Measurements from ENCODE around the gene MYRF.
A peak's percentile ranks its signal among the peaks of the same experiment; 100 is the strongest.

The MYRF gene

DNA sequence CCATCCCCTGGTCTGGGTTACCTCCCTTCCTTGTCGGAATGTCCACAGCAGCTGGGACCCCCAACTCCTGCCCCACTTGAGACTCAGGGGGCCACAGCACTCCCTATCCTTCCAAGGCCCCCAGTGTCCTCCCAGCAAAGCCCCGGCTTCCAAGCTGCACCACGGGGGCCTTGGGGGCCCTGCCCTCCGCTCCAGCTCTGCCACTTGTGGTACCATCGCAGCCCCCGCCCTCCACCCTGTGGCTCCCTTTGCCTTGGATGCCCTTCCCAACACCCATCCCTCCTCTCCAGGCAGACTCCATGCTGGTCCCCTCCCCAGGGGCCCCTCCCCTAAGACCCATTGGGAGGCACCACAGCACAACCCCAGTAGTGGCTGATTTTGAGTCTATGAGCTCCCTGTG is 22.7 kb downstream of the MYRF start:
- H3K4me3 Mint-ChIP-seq: no peak overlapping the region
- peak overlapping the region; percentile 33 for H3K27ac Mint-ChIP-seq
- no peaks in the 10 kb centered on the region for H3K9me3 Mint-ChIP-seq
- intact Hi-C loops (cut with micrococcal nuclease): no loop called here
- H3K4me1 Mint-ChIP-seq (ENCODE audit: low read depth): peaks cover 50% of the 10 kb centered on the region
- H3K27me3 Mint-ChIP-seq: peaks cover 36% of the 10 kb centered on the region
- no peaks in the 10 kb centered on the region for H3K36me3 Mint-ChIP-seq (ENCODE audit: low read depth)

DNA sequence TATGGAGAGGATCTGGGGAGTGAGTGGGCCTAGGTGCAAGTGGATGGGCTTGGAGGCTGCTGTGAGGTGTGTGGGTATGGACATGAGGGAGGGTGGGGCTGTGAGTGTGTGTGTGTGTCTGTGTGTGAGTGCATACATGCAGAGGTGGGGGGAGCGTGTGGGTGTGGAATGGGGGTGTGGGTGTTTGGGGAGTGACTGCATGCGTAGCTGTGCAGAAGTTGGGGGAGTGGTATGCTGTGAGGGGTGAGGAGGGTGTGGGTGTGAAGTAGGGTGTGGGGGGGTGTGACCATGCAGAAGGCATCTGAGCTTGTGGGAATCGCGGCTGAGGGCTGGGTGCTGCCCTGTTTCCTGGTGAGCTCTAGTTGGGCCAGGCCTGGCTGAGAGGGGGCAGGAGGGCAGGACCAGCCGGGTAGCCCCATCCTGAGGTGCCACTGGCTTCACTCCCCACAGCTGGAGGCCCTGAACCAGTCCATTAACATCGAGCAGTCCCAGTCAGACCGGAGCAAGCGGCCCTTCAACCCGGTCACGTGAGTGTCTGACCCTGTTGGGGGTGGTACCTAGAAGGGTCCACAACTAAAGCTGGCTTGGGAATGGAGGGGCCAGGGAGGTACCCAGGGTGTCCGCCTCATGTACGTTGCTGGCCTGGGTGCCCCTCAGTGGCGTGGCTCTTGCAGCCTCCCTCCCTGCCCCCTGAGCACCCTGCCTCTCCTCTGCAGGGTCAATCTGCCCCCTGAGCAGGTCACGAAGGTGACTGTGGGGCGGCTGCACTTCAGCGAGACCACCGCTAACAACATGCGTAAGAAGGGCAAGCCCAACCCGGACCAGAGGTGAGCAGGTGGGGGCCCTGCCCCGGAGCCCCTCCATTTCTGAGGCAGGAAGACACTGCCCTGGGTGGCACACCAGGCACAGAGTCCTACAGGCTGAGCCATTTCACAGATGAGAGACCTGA is 23.4 kb downstream of the MYRF start:
- Mint-ChIP-seq H3K4me1 (ENCODE audit: low read depth) (peaks cover 54% of the 10 kb centered on the region), H3K36me3 (ENCODE audit: low read depth) (no peaks in the 10 kb centered on the region), H3K9me3 (no peaks in the 10 kb centered on the region), H3K27me3 (peaks cover 37% of the 10 kb centered on the region), H3K27ac (no peak overlapping the region), H3K4me3 (no peak overlapping the region)
- intact Hi-C loops (cut with micrococcal nuclease): loop anchor here (1.0 kb wide), 1 partner anchor 24 kb away; the partner anchor contains the start of gene MYRF

DNA sequence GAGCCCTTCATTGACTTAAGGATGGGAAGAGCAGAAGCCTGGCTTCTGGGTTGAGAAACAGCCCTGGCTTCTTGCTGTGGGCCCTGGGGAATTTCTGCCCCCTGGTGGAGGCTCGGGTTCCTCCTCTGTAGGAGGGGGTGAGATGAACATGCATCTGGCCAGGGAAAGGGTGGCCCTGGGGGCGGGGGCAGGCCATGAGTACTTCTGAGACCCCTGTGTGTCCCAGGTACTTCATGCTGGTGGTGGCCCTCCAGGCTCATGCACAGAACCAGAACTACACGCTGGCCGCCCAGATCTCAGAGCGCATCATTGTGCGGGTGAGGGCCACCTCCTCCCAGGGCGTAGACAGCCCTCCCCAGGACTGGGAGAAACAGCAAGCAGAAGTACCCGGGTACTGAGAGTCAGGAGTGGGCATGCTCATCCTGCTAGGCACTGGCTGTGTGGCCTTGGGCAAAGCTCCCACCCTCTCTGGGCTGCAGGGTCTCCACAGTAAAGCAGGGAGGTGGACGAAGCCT is 24.2 kb downstream of the MYRF start:
- H3K36me3 Mint-ChIP-seq (ENCODE audit: low read depth): no peaks in the 10 kb centered on the region
- H3K9me3 Mint-ChIP-seq: no peaks in the 10 kb centered on the region
- peaks cover 37% of the 10 kb centered on the region for H3K27me3 Mint-ChIP-seq
- H3K4me3 Mint-ChIP-seq: peak overlapping the region; percentile 17
- peaks cover 47% of the 10 kb centered on the region for H3K4me1 Mint-ChIP-seq (ENCODE audit: low read depth)
- H3K27ac Mint-ChIP-seq: no peak overlapping the region
- intact Hi-C loops (cut with micrococcal nuclease): loop anchor here (1.0 kb wide), 1 partner anchor 24 kb away; the partner anchor contains the start of gene MYRF

DNA sequence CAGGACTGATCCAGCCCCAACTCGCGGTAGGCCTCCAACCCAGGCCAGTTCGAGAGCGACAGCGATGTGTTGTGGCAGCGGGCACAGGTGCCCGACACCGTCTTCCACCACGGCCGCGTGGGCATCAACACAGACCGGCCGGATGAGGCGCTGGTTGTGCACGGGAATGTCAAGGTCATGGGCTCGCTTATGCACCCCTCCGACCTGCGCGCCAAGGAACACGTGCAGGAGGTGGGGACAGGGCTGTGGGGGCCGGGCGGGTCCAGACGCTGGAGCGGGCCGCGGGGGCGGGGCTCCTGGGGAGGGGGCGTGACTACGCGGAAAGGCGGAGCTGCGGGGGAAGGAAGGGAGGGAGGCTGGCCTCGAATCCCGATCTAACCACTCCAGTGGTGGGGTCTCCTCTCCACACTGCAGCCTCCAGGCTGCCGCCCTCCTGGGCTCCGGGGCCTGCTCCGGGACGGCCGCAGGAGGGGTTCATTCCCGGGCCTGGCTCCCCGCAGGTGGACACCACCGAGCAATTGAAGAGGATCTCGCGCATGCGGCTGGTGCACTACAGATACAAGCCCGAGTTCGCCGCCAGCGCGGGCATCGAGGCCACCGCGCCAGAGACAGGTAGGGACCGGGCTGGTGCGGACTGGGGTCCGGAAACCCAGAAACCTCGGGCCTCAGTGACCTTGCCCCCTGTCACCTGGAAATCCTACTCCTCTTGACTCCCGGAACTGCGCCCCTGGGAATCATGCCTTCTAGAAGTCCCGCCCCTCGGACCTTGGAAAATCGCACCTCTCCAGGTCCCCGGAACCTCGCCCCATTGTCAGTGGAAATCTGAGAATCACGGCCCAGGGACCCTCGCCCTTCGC is 25.0 kb downstream of the MYRF start:
- H3K27me3 Mint-ChIP-seq: peaks cover 37% of the 10 kb centered on the region
- no peaks in the 10 kb centered on the region for H3K36me3 Mint-ChIP-seq (ENCODE audit: low read depth)
- no peaks in the 10 kb centered on the region for H3K9me3 Mint-ChIP-seq
- intact Hi-C loops (cut with micrococcal nuclease): no loop called here
- H3K4me1 Mint-ChIP-seq (ENCODE audit: low read depth): peaks cover 39% of the 10 kb centered on the region
- H3K4me3 Mint-ChIP-seq: peak overlapping the region; percentile 18
- no peak overlapping the region for H3K27ac Mint-ChIP-seq

DNA sequence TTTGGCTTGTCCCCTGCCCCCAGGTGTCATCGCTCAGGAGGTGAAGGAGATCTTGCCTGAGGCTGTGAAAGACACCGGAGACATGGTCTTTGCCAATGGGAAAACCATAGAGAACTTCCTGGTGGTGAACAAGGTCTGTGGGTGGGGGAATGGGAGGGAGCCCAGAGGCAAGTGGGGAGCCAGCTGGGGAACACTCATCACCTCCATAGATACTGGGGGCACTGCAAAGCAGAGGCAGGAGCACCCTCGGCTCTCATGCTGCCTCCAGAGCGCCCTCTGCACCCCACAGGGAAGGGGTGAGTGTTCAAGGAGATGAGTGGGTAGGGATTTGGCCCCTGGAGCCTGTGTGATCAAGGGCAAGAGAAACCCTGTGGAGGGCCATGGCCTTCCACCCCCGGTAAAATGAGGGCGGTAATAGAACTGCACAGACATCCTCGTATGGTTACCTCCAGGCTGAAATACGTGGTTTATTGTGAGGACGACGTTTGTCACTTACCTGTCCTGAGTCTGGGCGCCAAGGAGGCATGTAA is 26.0 kb downstream of the MYRF start:
- Mint-ChIP-seq H3K27me3 (peaks cover 37% of the 10 kb centered on the region), H3K4me3 (no peak overlapping the region), H3K27ac (no peak overlapping the region), H3K4me1 (ENCODE audit: low read depth) (peaks cover 31% of the 10 kb centered on the region), H3K9me3 (no peaks in the 10 kb centered on the region), H3K36me3 (ENCODE audit: low read depth) (peaks cover 4% of the 10 kb centered on the region)
- intact Hi-C loops (cut with micrococcal nuclease): no loop called here

DNA sequence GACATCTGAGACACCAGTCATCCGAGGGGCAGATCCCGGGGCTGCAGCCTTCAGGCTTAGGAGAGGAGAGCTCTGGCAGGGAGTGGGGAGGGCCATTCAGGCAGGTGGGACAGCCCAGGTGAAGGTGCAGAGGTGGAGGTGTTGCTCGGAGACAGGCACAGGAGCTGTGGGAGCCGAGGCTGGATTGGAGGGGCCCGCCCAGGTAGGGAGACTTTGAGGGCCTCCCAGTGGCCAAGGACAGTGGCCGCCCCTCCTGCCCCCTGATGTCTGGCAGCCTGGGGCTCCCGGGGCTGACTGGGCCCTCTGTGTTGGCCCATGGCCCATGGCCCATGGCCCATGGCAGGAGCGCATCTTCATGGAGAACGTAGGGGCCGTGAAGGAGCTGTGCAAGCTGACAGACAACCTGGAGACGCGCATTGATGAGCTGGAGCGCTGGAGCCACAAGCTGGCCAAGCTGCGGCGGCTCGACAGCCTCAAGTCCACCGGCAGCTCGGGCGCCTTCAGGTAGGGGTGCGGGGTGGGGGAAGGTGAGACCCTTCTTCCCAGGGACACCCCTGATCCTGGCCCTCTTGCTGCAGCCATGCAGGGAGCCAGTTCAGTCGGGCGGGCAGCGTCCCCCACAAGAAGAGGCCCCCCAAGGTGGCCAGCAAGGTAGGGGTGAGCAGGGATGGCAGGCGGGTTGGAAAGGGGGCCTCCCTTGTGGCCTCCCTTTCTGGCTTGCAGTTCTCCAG is 26.6 kb downstream of the MYRF start:
- H3K4me1 Mint-ChIP-seq (ENCODE audit: low read depth): peaks cover 35% of the 10 kb centered on the region
- intact Hi-C loops (cut with micrococcal nuclease): no loop called here

DNA sequence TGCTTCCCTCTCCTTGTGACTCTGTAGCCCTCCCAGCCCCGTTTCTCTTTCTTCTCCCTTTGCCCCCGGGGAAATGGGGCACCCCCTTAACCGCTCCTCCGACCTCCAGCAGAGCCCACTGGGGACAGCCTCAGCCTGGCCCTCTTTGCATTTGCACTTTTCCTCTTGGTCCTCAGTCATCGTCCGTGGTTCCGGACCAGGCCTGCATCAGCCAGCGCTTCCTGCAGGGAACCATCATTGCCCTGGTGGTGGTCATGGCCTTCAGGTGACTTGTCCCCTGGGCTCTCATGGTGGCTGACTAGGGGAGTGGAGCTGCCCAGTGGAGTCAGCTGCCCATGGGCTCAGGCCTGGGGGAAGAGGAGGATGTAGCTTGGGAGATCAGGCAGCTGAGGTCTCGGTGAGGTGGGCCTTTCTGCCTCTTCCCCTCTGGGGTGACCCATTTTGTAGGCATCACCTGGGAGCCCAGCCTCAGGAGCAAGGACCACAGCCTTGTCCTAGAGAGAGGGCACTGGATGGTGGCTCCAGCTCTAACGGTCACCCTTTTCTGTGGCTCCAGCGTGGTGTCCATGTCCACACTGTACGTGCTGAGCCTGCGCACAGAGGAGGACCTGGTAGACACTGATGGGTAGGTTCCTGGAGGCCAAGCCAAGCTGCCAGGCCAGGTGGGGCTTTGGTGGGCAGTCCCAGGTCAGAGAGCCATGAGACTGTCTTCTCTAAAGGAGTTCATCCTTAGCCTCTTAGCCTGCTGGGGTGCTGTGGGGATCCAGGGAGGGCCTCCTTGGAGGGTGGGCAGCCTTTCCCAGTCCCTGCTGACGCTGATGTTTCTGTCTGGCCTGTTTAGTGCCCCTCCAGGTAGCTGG is 27.5 kb downstream of the MYRF start:
- peaks cover 33% of the 10 kb centered on the region for H3K27me3 Mint-ChIP-seq
- peaks cover 19% of the 10 kb centered on the region for H3K36me3 Mint-ChIP-seq (ENCODE audit: low read depth)
- no peak overlapping the region for H3K4me3 Mint-ChIP-seq
- peaks cover 41% of the 10 kb centered on the region for H3K4me1 Mint-ChIP-seq (ENCODE audit: low read depth)
- H3K27ac Mint-ChIP-seq: no peak overlapping the region
- intact Hi-C loops (cut with micrococcal nuclease): no loop called here
- no peaks in the 10 kb centered on the region for H3K9me3 Mint-ChIP-seq

More for the DNA sequence above, 26.6 kb downstream of the MYRF start:
- Mint-ChIP-seq H3K36me3 (ENCODE audit: low read depth) (peaks cover 11% of the 10 kb centered on the region), H3K27me3 (peaks cover 37% of the 10 kb centered on the region), H3K9me3 (no peaks in the 10 kb centered on the region), H3K4me3 (no peak overlapping the region), H3K27ac (no peak overlapping the region)

DNA sequence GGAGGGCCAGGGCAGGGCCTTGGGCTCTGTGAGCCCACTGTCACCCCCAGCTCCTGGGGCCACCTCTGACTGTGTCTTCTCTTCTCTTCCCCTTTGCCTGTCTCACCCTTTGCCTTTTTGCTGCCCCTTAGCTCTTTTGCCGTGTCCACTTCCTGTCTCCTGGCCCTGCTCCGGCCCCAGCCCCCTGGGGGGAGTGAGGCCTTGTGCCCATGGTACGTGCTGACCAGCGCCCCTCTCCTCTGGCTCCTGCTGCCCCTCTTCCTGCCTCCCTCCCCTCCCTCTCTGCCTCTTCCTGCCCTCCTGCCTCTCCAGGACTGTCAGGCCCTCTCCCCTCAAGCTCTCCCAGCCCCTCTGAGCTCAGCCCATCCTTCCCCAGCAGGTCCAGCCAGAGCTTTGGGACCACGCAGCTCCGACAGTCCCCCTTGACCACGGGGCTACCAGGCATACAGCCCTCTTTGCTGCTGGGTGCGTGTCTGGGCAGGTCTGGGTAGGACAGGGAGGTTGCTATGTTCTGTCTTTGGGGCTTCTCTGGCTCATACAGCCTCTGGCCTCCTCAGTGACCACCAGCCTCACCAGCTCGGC is 28.2 kb downstream of the MYRF start:
- Mint-ChIP-seq H3K27ac (no peak overlapping the region), H3K27me3 (peaks cover 30% of the 10 kb centered on the region), H3K4me1 (ENCODE audit: low read depth) (peaks cover 35% of the 10 kb centered on the region), H3K4me3 (no peak overlapping the region), H3K9me3 (no peaks in the 10 kb centered on the region), H3K36me3 (ENCODE audit: low read depth) (peaks cover 27% of the 10 kb centered on the region)
- intact Hi-C loops (cut with micrococcal nuclease): no loop called here

DNA sequence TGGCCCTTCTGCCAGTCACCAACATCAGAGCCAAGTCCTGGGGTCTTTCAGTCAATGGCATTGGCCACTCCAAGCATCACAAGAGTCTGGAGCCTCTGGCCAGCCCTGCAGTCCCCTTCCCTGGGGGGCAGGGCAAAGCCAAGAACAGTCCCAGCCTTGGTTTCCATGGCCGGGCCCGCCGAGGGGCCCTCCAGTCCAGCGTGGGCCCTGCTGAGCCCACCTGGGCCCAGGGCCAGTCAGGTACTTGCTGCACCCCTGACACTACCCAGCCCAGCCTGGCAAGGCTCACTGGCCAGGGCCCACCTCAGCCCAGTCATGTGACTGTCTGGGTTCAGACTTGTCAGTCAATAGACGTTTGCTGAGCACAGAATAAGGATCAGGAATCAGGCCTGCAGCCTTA is 29.1 kb downstream of the MYRF start:
- Mint-ChIP-seq H3K27me3 (peaks cover 26% of the 10 kb centered on the region), H3K4me3 (no peak overlapping the region), H3K36me3 (ENCODE audit: low read depth) (peaks cover 36% of the 10 kb centered on the region), H3K27ac (no peak overlapping the region), H3K9me3 (no peaks in the 10 kb centered on the region), H3K4me1 (ENCODE audit: low read depth) (peaks cover 29% of the 10 kb centered on the region)
- intact Hi-C loops (cut with micrococcal nuclease): no loop called here

DNA sequence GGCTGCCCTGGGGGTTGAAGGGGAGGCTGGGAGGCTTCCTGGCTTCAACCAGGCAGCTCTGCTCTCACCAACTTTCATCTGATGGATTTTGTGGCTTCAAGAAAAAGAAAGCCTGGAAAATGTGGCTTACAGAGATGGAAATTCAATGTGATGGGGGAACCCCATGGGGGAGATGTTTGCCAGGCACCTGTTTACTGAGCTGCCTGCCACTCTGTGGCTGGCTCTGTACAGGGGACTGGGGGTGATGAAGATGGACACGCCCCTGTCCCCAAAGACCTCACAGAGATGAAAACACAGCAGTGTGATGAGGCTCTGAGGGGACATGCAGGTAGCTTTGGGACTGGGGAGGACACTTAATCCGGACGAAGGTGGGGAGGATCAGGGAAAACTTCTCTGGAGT is 29.9 kb downstream of the MYRF start:
- H3K4me1 Mint-ChIP-seq (ENCODE audit: low read depth): peaks cover 22% of the 10 kb centered on the region

DNA sequence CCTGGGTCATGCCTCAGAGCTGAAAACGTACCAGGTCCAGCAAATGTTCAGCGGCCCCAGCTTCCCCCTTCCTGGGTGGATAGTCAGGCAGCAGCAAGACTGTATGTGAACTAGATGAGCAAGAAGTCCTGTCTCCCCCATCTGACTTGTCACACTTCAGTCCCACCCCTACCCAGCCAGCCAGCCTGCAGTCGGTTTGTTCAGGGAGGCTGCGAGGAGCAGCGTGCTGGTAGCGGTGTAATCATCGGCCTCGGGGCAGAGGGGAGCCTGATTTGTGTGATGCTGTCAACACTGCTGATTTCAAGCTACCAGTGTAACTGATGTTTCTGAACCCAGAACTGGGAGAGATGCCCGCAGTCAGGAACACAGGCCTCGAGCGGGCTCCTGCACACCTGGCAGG is 30.4 kb downstream of the MYRF start:
- intact Hi-C loops (cut with micrococcal nuclease): no loop called here
- Mint-ChIP-seq H3K36me3 (ENCODE audit: low read depth) (peaks cover 49% of the 10 kb centered on the region), H3K4me3 (no peak overlapping the region), H3K9me3 (no peaks in the 10 kb centered on the region), H3K4me1 (ENCODE audit: low read depth) (peaks cover 19% of the 10 kb centered on the region), H3K27me3 (peaks cover 14% of the 10 kb centered on the region), H3K27ac (no peak overlapping the region)

More for the DNA sequence above, 29.9 kb downstream of the MYRF start:
- H3K27ac Mint-ChIP-seq: no peak overlapping the region
- H3K4me3 Mint-ChIP-seq: no peak overlapping the region
- H3K9me3 Mint-ChIP-seq: no peaks in the 10 kb centered on the region
- peaks cover 19% of the 10 kb centered on the region for H3K27me3 Mint-ChIP-seq
- peaks cover 43% of the 10 kb centered on the region for H3K36me3 Mint-ChIP-seq (ENCODE audit: low read depth)
- intact Hi-C loops (cut with micrococcal nuclease): no loop called here

DNA sequence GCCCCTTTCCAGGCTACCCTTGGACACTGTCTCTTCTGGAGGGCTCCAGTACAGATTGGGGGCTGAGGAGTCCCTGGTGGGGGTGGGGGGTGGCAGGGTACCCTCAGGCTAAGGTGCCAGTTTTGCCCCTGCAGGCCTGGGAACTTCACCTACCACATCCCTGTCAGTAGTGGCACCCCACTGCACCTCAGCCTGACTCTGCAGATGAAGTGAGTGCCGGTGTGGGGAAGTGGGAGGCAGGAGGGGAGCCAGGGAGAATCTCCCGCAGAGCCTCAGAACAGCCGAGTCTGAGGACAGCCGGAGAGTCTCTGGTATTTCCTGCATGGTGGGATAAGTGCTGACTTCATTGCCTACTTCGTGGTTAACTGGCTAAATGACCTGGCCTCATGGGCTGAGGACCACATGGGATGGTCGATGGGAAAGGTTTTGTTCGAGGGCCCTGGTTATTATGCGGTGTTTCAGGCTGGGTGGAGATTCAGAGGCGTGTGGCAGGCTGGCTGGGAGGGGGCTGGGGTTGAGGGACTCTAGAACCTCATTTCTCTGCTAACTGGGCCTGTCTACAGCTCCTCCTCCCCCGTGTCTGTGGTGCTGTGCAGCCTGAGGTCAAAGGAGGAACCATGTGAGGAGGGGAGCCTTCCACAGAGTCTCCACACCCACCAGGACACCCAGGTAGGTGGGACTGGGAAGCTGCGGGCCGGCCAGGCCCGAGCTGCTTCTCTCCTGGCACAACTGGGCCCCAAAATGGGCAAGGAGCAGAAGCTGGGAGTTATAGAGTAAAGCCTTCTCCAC is 31.5 kb downstream of the MYRF start:
- H3K36me3 Mint-ChIP-seq (ENCODE audit: low read depth): peaks cover 59% of the 10 kb centered on the region
- no peak overlapping the region for H3K4me3 Mint-ChIP-seq
- H3K27ac Mint-ChIP-seq: peak overlapping the region; percentile 10
- H3K27me3 Mint-ChIP-seq: peaks cover 3% of the 10 kb centered on the region
- H3K4me1 Mint-ChIP-seq (ENCODE audit: low read depth): peaks cover 21% of the 10 kb centered on the region
- intact Hi-C loops (cut with micrococcal nuclease): no loop called here
- H3K9me3 Mint-ChIP-seq: no peaks in the 10 kb centered on the region
